Activated CD4-positive, CD25-positive, alpha-beta regulatory T cell treated with anti-CD3 and anti-CD28 coated beads, Interleukin-2, amount 50 U/mL, for 72 hours (primary cell): Measurements from ENCODE around the gene VWA8.
"Not testable (repeated sequence)": the region's sequence is repeated elsewhere in the genome, so short reads cannot be mapped to it uniquely, and the experiment has no call there.

Experiments
- DNase-seq: peaks from one replicate; pipeline ENCODE4 v3.0.0; 2021

The VWA8 gene

GRCh38 chr13:41546372-41547190, 414.3 kb downstream of the VWA8 start:
- no peak for DNase-seq

- no peak for DNase-seq
These were observed 415.5 kb downstream of the VWA8 start for GRCh38 chr13:41545432-41545707.

- no peak for DNase-seq
These were observed 417.1 kb downstream of the VWA8 start for GRCh38 chr13:41543664-41544300.

- DNase-seq = not testable (repeated sequence)
These were observed 418.1 kb downstream of the VWA8 start for GRCh38 chr13:41542799-41543198.

- no peak for DNase-seq
These were observed 418.6 kb downstream of the VWA8 start for GRCh38 chr13:41542281-41542680.

- DNase-seq = no peak
These were observed 419.6 kb downstream of the VWA8 start for GRCh38 chr13:41541142-41541938.

GRCh38 chr13:41540240-41540639, 420.7 kb downstream of the VWA8 start:
- not testable (repeated sequence) for DNase-seq

GRCh38 chr13:41533266-41534052, 427.4 kb downstream of the VWA8 start:
- DNase-seq = no peak

- no peak for DNase-seq
These were observed 432.9 kb downstream of the VWA8 start for GRCh38 chr13:41528021-41528420.

GRCh38 chr13:41520660-41521630, 440.0 kb downstream of the VWA8 start:
- no peak for DNase-seq

GRCh38 chr13:41520016-41520659, 440.8 kb downstream of the VWA8 start:
- no peak for DNase-seq
